ENCODE results near the gene FUT3. TPM values are rescaled to one million over a fixed set of nuclear protein-coding genes. Genes with fewer than 3 reads are reported as not detected.
A peak's percentile ranks its signal among the peaks of the same experiment; 100 is the strongest.

FUT3 gene
- total RNA-seq, 1 donor from 2014 or later, result 20.9 TPM

DNA sequence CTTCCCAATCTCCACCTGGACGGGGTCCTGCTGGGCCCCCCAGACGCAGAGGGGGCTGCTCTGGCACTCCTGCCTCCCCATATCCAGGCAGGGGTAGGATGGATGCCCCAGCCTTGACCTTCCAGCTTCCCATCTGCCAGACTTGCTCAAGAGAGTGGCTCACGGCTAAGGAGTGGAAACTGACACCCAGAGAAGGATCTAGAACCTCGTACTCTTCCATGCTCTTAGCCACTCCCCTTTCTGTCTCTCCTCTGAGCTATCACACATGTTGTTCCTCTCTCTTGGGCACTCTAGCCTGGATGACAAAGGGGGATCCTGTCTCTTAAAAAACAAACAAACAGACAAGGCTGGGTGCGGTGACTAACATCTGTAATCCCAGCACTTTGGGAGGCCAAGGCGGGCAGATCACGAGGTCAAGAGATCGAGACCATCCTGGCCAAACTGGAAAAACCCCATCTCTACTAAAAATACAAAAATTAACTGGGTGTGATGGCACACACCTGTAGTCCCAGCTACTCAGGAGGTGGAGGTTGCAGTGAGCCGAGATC lies 31.2 kb upstream of the FUT3 start:
- TF ChIP-seq POLR2A (IDR thresholded peaks at IDR 0.05) (no peak), POLR2AphosphoS5 (IDR thresholded peaks at IDR 0.05; ENCODE audit: insufficient read depth in 1 of 2, low read depth in 1 of 2) (no peak)
- TF ChIP-seq, protein P1, sequence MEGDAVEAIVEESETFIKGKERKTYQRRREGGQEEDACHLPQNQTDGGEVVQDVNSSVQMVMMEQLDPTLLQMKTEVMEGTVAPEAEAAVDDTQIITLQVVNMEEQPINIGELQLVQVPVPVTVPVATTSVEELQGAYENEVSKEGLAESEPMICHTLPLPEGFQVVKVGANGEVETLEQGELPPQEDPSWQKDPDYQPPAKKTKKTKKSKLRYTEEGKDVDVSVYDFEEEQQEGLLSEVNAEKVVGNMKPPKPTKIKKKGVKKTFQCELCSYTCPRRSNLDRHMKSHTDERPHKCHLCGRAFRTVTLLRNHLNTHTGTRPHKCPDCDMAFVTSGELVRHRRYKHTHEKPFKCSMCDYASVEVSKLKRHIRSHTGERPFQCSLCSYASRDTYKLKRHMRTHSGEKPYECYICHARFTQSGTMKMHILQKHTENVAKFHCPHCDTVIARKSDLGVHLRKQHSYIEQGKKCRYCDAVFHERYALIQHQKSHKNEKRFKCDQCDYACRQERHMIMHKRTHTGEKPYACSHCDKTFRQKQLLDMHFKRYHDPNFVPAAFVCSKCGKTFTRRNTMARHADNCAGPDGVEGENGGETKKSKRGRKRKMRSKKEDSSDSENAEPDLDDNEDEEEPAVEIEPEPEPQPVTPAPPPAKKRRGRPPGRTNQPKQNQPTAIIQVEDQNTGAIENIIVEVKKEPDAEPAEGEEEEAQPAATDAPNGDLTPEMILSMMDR (IDR thresholded peaks at IDR 0.05), result no peak
- Histone ChIP-seq H3K36me3 (no peaks in the 10 kb centered on the region), H3K9me3 (no peaks in the 10 kb centered on the region), H3K27ac (no peak overlapping the region), H3K4me1 (peaks cover 7% of the 10 kb centered on the region), H3K27me3 (no peaks in the 10 kb centered on the region), H3K4me3 (no peak overlapping the region)
- intact Hi-C loops (cut with DNase I), result no loop called here
- DNase-seq (ENCODE audit: extremely low spot score in 2 of 2), result no peak

DNA sequence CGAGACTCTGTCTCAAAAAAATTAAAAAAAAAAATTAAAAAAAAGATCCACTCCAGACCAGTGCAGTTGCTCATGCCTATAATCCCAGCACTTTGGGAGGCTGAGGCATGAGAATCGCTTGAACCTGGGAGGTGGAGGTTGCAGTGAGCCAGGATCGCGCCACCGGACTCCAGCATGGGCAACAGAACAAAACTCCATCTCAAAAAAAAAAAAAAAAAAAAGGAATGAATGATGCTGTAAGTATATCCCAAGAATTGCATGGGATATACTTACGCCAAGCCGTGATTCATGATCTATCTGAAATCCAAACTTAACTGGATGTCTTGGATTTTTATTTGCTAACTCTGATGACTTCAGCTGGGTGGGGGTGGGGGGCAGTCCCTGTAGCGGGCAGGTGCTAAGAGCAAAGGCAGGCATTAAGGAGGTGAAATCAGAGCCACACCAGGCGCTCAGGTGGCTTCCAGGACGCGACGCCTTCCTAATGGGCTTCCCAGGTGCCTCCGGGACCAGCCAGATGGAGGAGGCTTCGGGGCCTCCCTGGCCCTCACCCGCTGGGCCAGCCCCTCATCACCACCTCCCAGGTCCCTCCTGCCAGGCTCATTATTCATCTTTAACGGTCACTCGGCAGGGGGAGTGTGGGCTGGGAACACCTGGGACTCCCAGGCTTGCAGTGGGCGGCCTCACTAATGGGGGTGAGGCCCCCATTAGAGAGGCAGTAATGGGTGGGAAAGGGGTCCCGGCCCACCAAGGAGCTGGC lies 30.5 kb upstream of the FUT3 start:
- no peaks in the 10 kb centered on the region for H3K27me3 ChIP-seq
- no peaks in the 10 kb centered on the region for H3K9me3 ChIP-seq
- no peak overlapping the region for H3K4me3 ChIP-seq
- TF ChIP-seq POLR2AphosphoS5 (IDR thresholded peaks at IDR 0.05; ENCODE audit: insufficient read depth in 1 of 2, low read depth in 1 of 2) (no peak), POLR2A (IDR thresholded peaks at IDR 0.05) (no peak)
- TF ChIP-seq, protein P1 (IDR thresholded peaks at IDR 0.05), result no peak
- H3K4me1 ChIP-seq, result peaks cover 7% of the 10 kb centered on the region
- DNase-seq (ENCODE audit: extremely low spot score in 2 of 2), result no peak
- H3K36me3 ChIP-seq, result no peaks in the 10 kb centered on the region
- intact Hi-C loops (cut with DNase I), result no loop called here
- H3K27ac ChIP-seq, result no peak overlapping the region

DNA sequence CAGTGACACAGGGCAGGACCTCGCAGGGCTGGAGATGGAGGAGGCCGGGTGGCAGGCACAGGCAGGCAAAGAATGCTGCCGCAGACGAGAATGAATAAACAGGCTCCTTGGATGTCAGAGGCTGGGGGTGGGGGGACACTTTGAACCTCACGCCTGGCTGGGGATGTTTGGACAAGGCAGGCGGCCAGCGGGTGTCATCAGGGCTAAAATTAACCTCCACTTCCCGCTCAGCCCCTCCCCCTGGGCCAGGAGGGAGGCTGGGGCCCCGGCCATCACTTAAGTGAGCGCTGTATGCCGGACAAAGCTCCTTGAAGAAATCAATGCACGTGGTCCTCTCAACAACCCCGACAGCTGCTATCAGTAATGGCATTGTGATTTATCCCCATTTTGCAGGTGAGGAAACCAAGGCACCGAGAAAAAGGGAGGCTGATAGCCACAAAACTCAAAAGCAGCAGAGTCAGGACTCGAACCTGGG lies 29.4 kb upstream of the FUT3 start:
- H3K27me3 ChIP-seq, result no peaks in the 10 kb centered on the region

DNA sequence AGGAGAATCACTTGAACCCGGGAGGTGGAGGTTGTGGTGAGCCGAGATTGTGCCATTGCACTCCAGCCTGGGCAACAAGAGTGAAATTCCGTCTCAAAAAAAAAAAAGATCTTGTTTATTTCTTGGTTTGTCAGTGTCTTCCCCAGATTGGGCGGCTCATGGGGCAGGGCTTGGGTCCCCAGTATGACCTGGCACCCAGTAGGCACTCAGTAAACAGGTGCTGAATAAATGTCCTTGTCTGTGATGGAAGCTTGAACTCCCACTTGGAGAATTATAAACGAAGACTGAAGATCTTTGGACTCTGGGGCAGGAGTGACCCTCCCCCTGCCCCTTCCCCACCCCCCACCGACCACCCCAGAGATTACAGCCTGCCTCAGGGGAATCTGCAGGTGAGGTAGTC lies 28.9 kb upstream of the FUT3 start:
- Histone ChIP-seq H3K4me3 (no peak overlapping the region), H3K27me3 (no peaks in the 10 kb centered on the region), H3K9me3 (no peaks in the 10 kb centered on the region), H3K27ac (no peak overlapping the region), H3K36me3 (no peaks in the 10 kb centered on the region), H3K4me1 (peaks cover 7% of the 10 kb centered on the region)
- intact Hi-C loops (cut with DNase I), result no loop called here
- DNase-seq (ENCODE audit: extremely low spot score in 2 of 2), result no peak
- TF ChIP-seq, protein P1 (IDR thresholded peaks at IDR 0.05), result no peak
- TF ChIP-seq POLR2A (IDR thresholded peaks at IDR 0.05) (no peak), POLR2AphosphoS5 (IDR thresholded peaks at IDR 0.05; ENCODE audit: insufficient read depth in 1 of 2, low read depth in 1 of 2) (no peak)

More for the DNA sequence above, 29.4 kb upstream of the FUT3 start:
- no peaks in the 10 kb centered on the region for H3K36me3 ChIP-seq
- intact Hi-C loops (cut with DNase I), result no loop called here
- peak in 1 of 2 donors; percentile 23 for TF ChIP-seq POLR2AphosphoS5 (IDR thresholded peaks at IDR 0.05; ENCODE audit: insufficient read depth in 1 of 2, low read depth in 1 of 2)
- TF ChIP-seq POLR2A (IDR thresholded peaks at IDR 0.05), result no peak
- TF ChIP-seq, protein P1 (IDR thresholded peaks at IDR 0.05), result no peak
- peaks cover 7% of the 10 kb centered on the region for H3K4me1 ChIP-seq
- DNase-seq (ENCODE audit: extremely low spot score in 2 of 2), result no peak
- no peaks in the 10 kb centered on the region for H3K9me3 ChIP-seq
- H3K27ac ChIP-seq, result no peak overlapping the region
- no peak overlapping the region for H3K4me3 ChIP-seq

DNA sequence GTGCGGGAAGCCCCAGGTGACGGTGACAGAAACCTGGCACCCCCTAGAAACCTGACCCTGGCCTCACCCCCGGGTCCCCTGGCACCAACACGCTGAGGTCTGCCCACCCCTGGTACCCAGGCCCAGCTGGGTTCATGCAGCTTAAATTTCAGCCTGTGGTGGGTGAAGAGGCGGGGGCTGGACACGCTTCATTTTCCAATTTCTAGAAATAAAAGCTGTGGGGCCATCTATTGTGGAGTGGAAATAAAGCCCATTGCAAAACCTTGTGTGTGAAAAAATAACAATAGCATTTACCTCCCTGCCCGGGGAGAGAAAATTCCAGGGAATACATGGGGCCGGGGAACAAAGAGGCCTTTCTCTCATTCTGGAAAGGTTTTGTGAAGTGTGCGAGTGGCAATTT lies 26.6 kb upstream of the FUT3 start:
- no peak overlapping the region for H3K4me3 ChIP-seq
- H3K4me1 ChIP-seq, result peaks cover 7% of the 10 kb centered on the region
- intact Hi-C loops (cut with DNase I), result no loop called here
- no peaks in the 10 kb centered on the region for H3K9me3 ChIP-seq
- TF ChIP-seq, protein P1 (IDR thresholded peaks at IDR 0.05), result no peak
- no peak for TF ChIP-seq POLR2AphosphoS5 (IDR thresholded peaks at IDR 0.05; ENCODE audit: insufficient read depth in 1 of 2, low read depth in 1 of 2)
- no peak for TF ChIP-seq POLR2A (IDR thresholded peaks at IDR 0.05)
- no peaks in the 10 kb centered on the region for H3K27me3 ChIP-seq
- no peak overlapping the region for H3K27ac ChIP-seq
- DNase-seq (ENCODE audit: extremely low spot score in 2 of 2), result no peak
- no peaks in the 10 kb centered on the region for H3K36me3 ChIP-seq

Data from vagina (tissue), 2 donors.